ENCODE data around the gene DRD3.

Gene DRD3

DNA sequence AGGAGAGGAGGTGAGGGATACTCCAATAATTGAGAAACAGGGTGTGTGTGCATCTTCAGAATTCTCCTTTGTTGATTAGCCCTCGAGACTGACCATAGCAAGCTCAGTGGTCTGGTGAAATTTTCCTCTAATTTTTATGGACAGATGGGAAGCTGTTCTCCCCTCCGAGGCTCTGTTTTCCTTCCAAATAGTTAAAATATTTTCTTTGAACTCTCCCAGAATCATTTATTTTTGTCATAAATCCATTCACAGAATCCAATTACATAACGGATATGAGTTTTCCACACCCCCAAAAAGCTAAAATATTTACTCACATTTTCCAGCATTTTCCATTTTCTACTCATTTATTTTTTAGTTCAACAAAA, 85.9 kb downstream of the DRD3 start:
- Histone ChIP-seq H3K36me3 (ENCODE audit: insufficient read depth) (no peaks in the 10 kb centered on the region), H3K79me2 (ENCODE audit: insufficient read depth, low read depth) (no peaks in the 10 kb centered on the region), H3K27me3 (ENCODE audit: insufficient read depth, low read depth) (no peaks in the 10 kb centered on the region), H3K4me1 (ENCODE audit: low read depth, poor library complexity, severe bottlenecking) (no peaks in the 10 kb centered on the region), H3K9ac (no peak overlapping the region), H2AFZ (ENCODE audit: low read depth) (no peak overlapping the region), H3K27ac (no peak overlapping the region), H3K4me3 (IDR thresholded peaks at IDR 0.05; ENCODE audit: insufficient read depth, low read depth, low read length) (no peak overlapping the region), H4K20me1 (ENCODE audit: insufficient read depth) (no peaks in the 10 kb centered on the region), H3K4me2 (no peak overlapping the region)
- TF ChIP-seq, protein P1, sequence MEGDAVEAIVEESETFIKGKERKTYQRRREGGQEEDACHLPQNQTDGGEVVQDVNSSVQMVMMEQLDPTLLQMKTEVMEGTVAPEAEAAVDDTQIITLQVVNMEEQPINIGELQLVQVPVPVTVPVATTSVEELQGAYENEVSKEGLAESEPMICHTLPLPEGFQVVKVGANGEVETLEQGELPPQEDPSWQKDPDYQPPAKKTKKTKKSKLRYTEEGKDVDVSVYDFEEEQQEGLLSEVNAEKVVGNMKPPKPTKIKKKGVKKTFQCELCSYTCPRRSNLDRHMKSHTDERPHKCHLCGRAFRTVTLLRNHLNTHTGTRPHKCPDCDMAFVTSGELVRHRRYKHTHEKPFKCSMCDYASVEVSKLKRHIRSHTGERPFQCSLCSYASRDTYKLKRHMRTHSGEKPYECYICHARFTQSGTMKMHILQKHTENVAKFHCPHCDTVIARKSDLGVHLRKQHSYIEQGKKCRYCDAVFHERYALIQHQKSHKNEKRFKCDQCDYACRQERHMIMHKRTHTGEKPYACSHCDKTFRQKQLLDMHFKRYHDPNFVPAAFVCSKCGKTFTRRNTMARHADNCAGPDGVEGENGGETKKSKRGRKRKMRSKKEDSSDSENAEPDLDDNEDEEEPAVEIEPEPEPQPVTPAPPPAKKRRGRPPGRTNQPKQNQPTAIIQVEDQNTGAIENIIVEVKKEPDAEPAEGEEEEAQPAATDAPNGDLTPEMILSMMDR (conservative IDR thresholded peaks at IDR 0.05; ENCODE audit: low read depth, low read length), result no peak

DNA sequence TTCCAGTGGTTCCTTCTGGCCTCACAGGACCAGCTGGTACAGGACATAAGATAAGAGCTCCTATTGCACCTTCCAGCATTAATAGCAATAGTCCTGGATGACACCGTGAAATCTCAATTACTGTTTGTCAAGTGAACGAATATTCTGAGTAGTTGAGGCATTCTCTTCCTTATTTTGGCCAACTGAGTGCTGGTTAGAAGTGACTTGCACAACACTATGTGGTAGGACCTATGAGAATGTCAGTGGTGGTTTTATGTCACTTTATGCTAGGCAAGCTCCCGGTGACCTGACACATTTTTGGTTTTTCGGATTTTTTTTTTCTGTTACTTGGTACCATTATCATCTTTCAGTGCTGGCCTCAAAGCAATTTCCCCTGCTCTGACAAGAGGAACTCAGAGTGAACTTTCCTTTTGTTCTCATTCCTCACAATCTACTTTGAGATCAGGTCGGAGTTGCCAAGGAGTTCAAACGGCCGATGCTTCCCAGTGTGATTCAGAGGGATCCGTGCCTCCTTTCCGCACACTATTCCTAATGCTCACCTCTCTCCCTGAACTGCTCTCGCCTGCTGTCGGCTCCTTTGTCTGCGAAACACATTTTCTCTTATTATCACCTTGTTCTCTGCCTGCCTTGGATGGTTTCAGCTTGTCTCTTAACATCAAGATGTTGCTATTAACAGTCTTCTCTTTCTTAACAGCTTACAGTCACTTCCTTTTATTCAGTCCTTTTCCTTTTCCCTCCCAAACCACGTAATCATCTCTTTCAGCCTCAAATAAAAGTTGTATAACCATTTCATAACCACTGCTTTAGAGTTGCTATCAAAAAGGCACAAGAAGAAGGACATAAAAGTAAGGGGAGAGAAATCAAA, 86.5 kb downstream of the DRD3 start:
- H2AFZ ChIP-seq (ENCODE audit: low read depth), result no peak overlapping the region

DNA sequence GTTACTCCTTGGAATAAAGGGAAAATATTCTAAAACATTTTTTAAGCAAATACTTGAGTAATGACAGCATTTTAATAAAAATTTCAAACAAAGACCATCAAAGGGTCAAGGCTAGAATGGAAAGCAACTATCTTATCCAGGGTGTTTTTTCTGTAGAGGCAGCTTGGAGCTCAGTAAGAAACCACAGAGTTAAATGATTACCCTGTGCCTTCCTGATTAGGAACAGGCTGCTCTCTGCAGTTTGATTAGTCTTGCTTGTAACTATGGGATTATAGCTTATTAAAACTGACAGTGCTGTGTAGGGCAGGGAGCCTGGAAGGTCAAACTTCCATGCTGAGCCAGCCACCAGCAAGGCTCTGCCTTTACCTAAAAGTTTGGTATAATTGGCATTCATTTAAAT, 89.2 kb downstream of the DRD3 start:
- H3K79me2 ChIP-seq (ENCODE audit: insufficient read depth, low read depth), result no peaks in the 10 kb centered on the region
- H3K4me2 ChIP-seq, result no peak overlapping the region
- no peaks in the 10 kb centered on the region for H4K20me1 ChIP-seq (ENCODE audit: insufficient read depth)
- no peak overlapping the region for H3K27ac ChIP-seq
- H3K27me3 ChIP-seq (ENCODE audit: insufficient read depth, low read depth), result no peaks in the 10 kb centered on the region
- no peak overlapping the region for H3K4me3 ChIP-seq (IDR thresholded peaks at IDR 0.05; ENCODE audit: insufficient read depth, low read depth, low read length)
- TF ChIP-seq, protein P1 (conservative IDR thresholded peaks at IDR 0.05; ENCODE audit: low read depth, low read length), result no peak
- no peak overlapping the region for H2AFZ ChIP-seq (ENCODE audit: low read depth)
- H3K4me1 ChIP-seq (ENCODE audit: low read depth, poor library complexity, severe bottlenecking), result no peaks in the 10 kb centered on the region
- H3K36me3 ChIP-seq (ENCODE audit: insufficient read depth), result peaks cover 4% of the 10 kb centered on the region; the same call in 1 of the 2 replicates
- no peak overlapping the region for H3K9ac ChIP-seq

More for the DNA sequence above, 86.5 kb downstream of the DRD3 start:
- no peaks in the 10 kb centered on the region for H4K20me1 ChIP-seq (ENCODE audit: insufficient read depth)
- no peak overlapping the region for H3K9ac ChIP-seq
- H3K4me1 ChIP-seq (ENCODE audit: low read depth, poor library complexity, severe bottlenecking), result no peaks in the 10 kb centered on the region
- no peaks in the 10 kb centered on the region for H3K79me2 ChIP-seq (ENCODE audit: insufficient read depth, low read depth)
- no peak overlapping the region for H3K4me3 ChIP-seq (IDR thresholded peaks at IDR 0.05; ENCODE audit: insufficient read depth, low read depth, low read length)
- no peak overlapping the region for H3K4me2 ChIP-seq
- TF ChIP-seq, protein P1 (conservative IDR thresholded peaks at IDR 0.05; ENCODE audit: low read depth, low read length), result no peak
- H3K27me3 ChIP-seq (ENCODE audit: insufficient read depth, low read depth), result no peaks in the 10 kb centered on the region
- H3K27ac ChIP-seq, result no peak overlapping the region
- no peaks in the 10 kb centered on the region for H3K36me3 ChIP-seq (ENCODE audit: insufficient read depth)

DNA sequence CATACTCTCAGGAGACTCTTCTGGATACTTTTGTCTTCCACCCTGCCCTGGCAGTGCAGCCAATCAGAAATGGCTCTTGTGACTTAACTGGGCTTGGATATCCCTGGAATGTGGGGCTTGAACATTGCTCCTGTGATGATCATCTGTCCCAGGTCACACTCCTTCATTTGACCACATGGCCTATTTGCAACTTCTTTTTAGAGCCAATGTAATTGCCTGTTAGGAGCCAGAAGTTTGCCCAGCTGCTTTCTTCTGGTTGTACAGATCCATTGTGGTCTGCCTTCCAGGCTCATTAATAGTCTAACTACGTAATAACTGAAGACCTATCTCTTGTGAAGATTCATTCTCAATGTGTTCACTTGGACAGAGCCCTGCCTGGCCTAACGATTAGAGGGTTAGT, 92.5 kb downstream of the DRD3 start:
- no peaks in the 10 kb centered on the region for H3K79me2 ChIP-seq (ENCODE audit: insufficient read depth, low read depth)
- no peak overlapping the region for H3K27ac ChIP-seq
- H2AFZ ChIP-seq (ENCODE audit: low read depth), result no peak overlapping the region
- TF ChIP-seq, protein P1 (conservative IDR thresholded peaks at IDR 0.05; ENCODE audit: low read depth, low read length), result no peak
- no peak overlapping the region for H3K9ac ChIP-seq
- no peaks in the 10 kb centered on the region for H3K4me1 ChIP-seq (ENCODE audit: low read depth, poor library complexity, severe bottlenecking)
- H3K27me3 ChIP-seq (ENCODE audit: insufficient read depth, low read depth), result no peaks in the 10 kb centered on the region
- H3K4me3 ChIP-seq (IDR thresholded peaks at IDR 0.05; ENCODE audit: insufficient read depth, low read depth, low read length), result no peak overlapping the region
- H4K20me1 ChIP-seq (ENCODE audit: insufficient read depth), result no peaks in the 10 kb centered on the region
- peaks cover 8% of the 10 kb centered on the region; the same call in 1 of the 2 replicates for H3K36me3 ChIP-seq (ENCODE audit: insufficient read depth)
- H3K4me2 ChIP-seq, result no peak overlapping the region

Measured in KMS-11 (cell line).